Peyer's patch (tissue), 4 donors: ENCODE measurements around the gene NCAN.

Experiments used
- POLR2A ChIP-seq, 2 donors: fragments of 450-650 bp; IDR thresholded peaks; one replicate each; pipeline ENCODE4 v1.5.1; 2017; ENCODE audit warnings: antibody characterized with exemption in 2 of 2, mild to moderate bottlenecking in 2 of 2, moderate library complexity in 2 of 2
- TF ChIP-seq, protein P1 (sequence below), 6 experiments: fragments of 450-650 bp in 4 of 6; fragments of 200-600 bp in 2 of 6; sonication (generic) in 1 of 6; IDR thresholded peaks; one replicate each; pipeline ENCODE4 v1.5.1; 2017 to 2019; ENCODE audit warnings: antibody characterized with exemption in 6 of 6, mild to moderate bottlenecking in 3 of 6, moderate library complexity in 1 of 6

DNA sequence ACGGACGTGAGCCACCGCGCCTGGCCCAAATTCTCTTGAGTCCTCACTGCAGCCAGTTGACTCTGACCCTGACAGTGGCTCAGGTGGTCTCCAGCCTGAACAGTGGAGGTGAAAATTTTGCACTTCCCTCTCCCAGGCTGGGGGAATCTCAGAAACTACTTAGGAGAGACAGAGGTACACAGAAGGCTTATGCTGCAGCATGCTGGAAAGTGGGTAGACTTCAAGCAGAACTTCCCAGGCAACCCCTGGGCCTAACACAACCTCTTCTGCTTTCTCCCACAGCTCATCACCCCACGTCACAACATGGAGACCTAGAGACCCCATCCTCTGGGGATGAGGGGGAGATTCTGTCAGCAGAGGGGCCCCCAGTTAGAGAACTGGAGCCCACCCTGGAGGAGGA lies 14.4 kb downstream of the NCAN start:
- TF ChIP-seq, protein P1, sequence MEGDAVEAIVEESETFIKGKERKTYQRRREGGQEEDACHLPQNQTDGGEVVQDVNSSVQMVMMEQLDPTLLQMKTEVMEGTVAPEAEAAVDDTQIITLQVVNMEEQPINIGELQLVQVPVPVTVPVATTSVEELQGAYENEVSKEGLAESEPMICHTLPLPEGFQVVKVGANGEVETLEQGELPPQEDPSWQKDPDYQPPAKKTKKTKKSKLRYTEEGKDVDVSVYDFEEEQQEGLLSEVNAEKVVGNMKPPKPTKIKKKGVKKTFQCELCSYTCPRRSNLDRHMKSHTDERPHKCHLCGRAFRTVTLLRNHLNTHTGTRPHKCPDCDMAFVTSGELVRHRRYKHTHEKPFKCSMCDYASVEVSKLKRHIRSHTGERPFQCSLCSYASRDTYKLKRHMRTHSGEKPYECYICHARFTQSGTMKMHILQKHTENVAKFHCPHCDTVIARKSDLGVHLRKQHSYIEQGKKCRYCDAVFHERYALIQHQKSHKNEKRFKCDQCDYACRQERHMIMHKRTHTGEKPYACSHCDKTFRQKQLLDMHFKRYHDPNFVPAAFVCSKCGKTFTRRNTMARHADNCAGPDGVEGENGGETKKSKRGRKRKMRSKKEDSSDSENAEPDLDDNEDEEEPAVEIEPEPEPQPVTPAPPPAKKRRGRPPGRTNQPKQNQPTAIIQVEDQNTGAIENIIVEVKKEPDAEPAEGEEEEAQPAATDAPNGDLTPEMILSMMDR (IDR thresholded peaks at IDR 0.05) = no peak
- TF ChIP-seq POLR2A (IDR thresholded peaks at IDR 0.05) = no peak
